Panc1 (cell line): ENCODE results near the gene WDR7.

Source experiments
- POLR2AphosphoS5 ChIP-seq: IDR thresholded peaks from 2 replicates; pipeline ENCODE4 v1.6.1; 2012; ENCODE audit warnings: mild to moderate bottlenecking, low read depth, low read length, moderate library complexity
- SIN3A ChIP-seq: IDR thresholded peaks from 2 replicates; pipeline ENCODE4 v1.6.1; 2012; ENCODE audit warnings: low read depth, mild to moderate bottlenecking, low read length, moderate library complexity, borderline replicate concordance; ENCODE audit not compliant: insufficient read depth
- TCF7L2 ChIP-seq: IDR thresholded peaks from 2 replicates; pipeline ENCODE4 v1.6.1; 2011; ENCODE audit warnings: mild to moderate bottlenecking, low read depth, low read length, inconsistent platforms
- TF ChIP-seq, protein P1 (sequence below): fragments of 450-650 bp; IDR thresholded peaks from 2 replicates; pipeline ENCODE4 v1.5.1; 2017; ENCODE audit warnings: mild to moderate bottlenecking
- TF ChIP-seq, protein P2 (sequence below), 2 experiments: IDR thresholded peaks; 2 replicates each; pipeline ENCODE4 v1.6.1; 2011 to 2012; ENCODE audit warnings: low read depth in 2 of 2, control low read depth in 1 of 2, low read length in 1 of 2, mild to moderate bottlenecking in 1 of 2, moderate library complexity in 1 of 2; ENCODE audit not compliant: insufficient read depth in 1 of 2

DNA sequence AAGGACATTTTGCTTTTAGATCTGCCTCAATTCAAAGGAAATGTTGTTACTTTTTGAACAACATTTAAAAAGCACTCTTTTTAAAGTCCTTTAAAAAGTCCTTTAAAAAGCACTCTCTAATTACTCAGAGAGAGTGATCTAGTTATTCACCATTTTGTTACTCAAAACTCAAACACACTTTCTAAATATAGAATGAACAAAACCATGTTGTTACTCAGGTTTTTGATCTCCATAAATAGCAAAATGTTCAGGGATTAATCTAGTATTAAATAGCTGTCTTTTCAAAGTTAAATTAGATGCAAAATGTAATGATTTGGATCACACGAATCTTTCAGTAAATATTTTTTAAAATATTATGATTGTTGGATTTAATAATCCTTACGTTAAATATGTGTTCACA is 352.2 kb downstream of the WDR7 start:
- TF ChIP-seq POLR2AphosphoS5 (no peak), SIN3A (no peak), TCF7L2 (no peak)
- TF ChIP-seq, protein P1, sequence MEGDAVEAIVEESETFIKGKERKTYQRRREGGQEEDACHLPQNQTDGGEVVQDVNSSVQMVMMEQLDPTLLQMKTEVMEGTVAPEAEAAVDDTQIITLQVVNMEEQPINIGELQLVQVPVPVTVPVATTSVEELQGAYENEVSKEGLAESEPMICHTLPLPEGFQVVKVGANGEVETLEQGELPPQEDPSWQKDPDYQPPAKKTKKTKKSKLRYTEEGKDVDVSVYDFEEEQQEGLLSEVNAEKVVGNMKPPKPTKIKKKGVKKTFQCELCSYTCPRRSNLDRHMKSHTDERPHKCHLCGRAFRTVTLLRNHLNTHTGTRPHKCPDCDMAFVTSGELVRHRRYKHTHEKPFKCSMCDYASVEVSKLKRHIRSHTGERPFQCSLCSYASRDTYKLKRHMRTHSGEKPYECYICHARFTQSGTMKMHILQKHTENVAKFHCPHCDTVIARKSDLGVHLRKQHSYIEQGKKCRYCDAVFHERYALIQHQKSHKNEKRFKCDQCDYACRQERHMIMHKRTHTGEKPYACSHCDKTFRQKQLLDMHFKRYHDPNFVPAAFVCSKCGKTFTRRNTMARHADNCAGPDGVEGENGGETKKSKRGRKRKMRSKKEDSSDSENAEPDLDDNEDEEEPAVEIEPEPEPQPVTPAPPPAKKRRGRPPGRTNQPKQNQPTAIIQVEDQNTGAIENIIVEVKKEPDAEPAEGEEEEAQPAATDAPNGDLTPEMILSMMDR, result no peak
- TF ChIP-seq, protein P2, sequence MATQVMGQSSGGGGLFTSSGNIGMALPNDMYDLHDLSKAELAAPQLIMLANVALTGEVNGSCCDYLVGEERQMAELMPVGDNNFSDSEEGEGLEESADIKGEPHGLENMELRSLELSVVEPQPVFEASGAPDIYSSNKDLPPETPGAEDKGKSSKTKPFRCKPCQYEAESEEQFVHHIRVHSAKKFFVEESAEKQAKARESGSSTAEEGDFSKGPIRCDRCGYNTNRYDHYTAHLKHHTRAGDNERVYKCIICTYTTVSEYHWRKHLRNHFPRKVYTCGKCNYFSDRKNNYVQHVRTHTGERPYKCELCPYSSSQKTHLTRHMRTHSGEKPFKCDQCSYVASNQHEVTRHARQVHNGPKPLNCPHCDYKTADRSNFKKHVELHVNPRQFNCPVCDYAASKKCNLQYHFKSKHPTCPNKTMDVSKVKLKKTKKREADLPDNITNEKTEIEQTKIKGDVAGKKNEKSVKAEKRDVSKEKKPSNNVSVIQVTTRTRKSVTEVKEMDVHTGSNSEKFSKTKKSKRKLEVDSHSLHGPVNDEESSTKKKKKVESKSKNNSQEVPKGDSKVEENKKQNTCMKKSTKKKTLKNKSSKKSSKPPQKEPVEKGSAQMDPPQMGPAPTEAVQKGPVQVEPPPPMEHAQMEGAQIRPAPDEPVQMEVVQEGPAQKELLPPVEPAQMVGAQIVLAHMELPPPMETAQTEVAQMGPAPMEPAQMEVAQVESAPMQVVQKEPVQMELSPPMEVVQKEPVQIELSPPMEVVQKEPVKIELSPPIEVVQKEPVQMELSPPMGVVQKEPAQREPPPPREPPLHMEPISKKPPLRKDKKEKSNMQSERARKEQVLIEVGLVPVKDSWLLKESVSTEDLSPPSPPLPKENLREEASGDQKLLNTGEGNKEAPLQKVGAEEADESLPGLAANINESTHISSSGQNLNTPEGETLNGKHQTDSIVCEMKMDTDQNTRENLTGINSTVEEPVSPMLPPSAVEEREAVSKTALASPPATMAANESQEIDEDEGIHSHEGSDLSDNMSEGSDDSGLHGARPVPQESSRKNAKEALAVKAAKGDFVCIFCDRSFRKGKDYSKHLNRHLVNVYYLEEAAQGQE (IDR thresholded peaks at IDR 0.05; ENCODE audit: insufficient read depth in 1 of 2, low read depth in 2 of 2, low read length in 1 of 2), result no peak
